HG03108 (cell line): ENCODE data around the gene BCAP31.

Experiments
- ATAC-seq: cut with Tn5 transposase; IDR thresholded peaks from one replicate; pipeline ENCODE4 v1.9.1; 2021; ENCODE audit warnings: moderate library complexity; ENCODE audit not compliant: unreplicated experiment

BCAP31 gene

DNA sequence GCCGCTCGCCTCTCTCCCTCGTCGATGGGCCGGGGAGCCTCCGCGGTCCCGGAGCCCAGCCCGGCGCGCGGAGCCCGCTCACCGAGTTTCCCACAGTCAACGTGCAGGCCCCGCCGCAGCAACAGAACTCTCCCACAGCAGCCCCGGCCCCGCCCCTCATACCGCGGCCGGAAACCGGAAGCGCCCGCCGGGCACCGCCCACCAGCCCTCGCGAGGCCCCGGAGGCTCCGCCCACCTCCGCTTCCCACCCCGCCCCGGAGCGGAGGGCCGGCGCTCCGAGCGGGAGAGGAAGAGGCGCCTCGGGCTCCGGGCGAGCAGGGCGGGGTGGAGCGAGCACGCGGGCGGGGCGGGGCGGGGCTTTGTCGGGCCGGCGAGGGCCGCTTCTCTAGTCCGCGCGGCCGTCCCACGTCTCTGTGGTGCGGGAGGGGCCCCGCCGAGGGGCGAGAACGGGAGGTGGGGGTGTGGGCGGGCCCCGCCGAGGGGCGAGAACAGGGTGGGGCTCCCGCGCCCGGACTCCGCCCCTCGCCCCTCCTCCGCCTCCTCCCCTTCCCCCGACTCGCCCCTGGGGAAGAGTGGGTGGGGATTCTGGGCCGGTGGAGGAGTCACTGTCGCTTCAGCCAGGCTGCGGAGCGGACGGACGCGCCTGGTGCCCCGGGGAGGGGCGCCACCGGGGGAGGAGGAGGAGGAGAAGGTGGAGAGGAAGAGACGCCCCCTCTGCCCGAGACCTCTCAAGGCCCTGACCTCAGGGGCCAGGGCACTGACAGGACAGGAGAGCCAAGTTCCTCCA is at the start of gene BCAP31, which contains the start of gene ABCD1:
TSS of gene BCAP31 (minus strand) at position 136 of the 787 bp plus-strand sequence. CDS start 1,143 bp downstream, outside the sequence.
TSS of gene ABCD1 (plus strand) at position 605 of the 787 bp plus-strand sequence. CDS start 411 bp downstream, outside the sequence.
- ATAC-seq: peak; percentile 51

- no peak for ATAC-seq
These were observed 49.0 kb upstream of the BCAP31 start for GRCh38 chrX:153773218-153773611.

- ATAC-seq: no peak
These were observed 48.4 kb upstream of the BCAP31 start for GRCh38 chrX:153772316-153773217.

DNA sequence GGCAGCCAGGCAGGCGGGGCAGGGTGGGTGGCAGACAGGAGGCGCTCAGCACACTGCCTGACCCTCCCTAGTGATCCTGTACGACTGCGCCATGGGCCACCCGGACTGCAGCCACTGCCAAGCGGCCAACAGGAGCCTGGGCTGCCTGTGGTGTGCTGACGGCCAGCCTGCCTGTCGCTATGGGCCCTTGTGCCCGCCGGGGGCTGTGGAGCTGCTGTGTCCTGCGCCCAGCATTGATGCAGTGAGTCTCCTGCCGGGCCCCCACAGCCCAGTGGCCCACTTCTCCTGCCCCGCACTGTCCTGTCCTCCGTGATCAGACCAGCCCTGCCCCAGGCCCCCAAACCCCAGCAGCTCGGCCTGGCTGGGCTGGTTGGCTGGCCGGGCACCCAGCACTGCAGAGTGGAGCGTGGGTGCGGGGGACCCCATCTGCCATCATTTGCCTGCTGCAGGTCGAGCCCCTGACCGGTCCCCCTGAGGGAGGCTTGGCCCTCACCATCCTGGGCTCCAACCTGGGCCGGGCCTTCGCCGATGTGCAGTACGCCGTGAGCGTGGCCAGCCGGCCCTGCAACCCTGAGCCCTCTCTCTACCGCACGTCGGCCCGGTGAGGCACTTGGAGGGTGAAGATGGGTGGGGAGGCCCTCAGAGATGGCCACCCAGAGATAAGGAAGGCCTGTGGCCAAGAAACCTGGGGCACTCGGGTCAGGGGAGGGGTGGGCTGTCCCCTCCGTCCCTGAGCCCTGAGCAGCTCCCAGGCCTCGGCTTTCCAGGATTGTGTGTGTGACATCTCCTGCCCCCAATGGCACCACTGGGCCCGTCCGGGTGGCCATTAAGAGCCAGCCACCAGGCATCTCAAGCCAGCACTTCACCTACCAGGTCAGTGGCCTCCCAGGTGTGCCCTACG is 47.5 kb upstream of the BCAP31 start:
- no peak for ATAC-seq

GRCh38 chrX:153770601-153771414 is 46.6 kb upstream of the BCAP31 start:
- no peak for ATAC-seq

DNA sequence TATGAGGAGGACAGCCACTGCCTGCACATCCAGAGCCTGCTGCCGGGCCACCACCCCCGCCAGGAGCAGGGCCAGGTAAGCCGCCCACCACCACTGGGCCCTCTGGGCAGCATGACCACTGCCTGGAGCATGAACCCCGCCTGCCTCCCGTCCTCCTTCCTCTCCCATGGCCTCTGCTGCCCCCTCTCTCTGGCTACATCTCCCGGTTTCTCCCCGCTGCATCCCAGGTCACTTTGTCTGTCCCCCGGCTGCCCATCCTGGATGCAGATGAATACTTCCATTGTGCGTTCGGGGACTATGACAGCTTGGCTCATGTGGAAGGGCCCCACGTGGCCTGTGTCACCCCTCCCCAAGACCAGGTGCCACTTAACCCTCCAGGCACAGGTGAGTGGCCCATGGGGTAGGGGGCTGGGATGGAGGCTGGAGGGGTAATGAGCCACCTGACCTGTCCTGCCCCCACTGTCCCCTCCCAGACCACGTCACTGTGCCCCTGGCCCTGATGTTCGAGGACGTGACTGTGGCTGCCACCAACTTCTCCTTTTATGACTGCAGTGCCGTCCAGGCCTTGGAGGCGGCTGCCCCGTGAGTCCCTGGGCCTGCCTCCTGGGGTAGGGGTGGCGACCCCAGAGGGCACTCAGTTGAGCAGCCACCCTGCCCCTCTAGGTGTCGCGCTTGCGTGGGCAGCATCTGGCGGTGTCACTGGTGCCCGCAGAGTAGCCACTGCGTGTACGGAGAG is 45.8 kb upstream of the BCAP31 start:
- ATAC-seq: no peak

- ATAC-seq: no peak
These were observed 45.1 kb upstream of the BCAP31 start for GRCh38 chrX:153769158-153769864.

GRCh38 chrX:153768311-153769157 is 44.3 kb upstream of the BCAP31 start:
- no peak for ATAC-seq

- ATAC-seq: no peak
These were observed 43.5 kb upstream of the BCAP31 start for GRCh38 chrX:153767674-153768055.

- ATAC-seq: no peak
These were observed 42.9 kb upstream of the BCAP31 start for GRCh38 chrX:153766871-153767673.

DNA sequence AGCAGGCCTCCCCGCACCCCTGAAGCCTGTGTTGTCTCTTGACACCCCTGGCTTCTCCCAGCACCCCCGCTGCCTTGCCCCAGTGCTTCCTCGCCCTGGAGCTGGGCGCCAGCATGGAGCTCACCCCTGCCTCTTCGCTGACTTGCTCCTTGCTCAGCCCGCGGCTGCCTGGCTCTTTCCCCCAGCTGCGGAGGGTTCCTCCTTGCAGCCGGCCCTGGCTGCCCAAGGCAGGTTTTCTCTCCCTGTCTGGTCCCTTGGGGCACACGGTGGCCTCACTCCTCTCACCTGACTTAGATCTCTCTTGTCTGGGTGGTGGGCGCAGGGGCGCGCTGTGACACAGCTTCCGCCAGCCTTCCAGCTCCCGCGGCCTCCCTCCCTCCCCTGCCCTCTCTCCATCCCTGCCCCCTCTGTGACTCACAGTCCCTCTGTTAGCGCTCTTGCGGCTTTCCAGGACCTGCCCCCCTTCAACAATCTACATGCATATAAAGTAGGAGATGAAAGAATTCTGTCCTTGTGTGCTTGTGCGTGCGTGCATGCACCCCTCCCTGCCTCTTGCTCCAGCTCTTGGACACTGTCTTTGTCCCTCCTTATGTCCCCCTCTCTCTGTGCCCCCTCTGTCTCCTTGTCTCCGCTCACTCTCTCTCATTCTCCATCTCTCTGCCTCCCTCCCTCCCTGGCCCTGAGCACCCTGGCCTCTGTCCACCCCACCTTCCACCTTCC is 42.1 kb upstream of the BCAP31 start:
- no peak for ATAC-seq

DNA sequence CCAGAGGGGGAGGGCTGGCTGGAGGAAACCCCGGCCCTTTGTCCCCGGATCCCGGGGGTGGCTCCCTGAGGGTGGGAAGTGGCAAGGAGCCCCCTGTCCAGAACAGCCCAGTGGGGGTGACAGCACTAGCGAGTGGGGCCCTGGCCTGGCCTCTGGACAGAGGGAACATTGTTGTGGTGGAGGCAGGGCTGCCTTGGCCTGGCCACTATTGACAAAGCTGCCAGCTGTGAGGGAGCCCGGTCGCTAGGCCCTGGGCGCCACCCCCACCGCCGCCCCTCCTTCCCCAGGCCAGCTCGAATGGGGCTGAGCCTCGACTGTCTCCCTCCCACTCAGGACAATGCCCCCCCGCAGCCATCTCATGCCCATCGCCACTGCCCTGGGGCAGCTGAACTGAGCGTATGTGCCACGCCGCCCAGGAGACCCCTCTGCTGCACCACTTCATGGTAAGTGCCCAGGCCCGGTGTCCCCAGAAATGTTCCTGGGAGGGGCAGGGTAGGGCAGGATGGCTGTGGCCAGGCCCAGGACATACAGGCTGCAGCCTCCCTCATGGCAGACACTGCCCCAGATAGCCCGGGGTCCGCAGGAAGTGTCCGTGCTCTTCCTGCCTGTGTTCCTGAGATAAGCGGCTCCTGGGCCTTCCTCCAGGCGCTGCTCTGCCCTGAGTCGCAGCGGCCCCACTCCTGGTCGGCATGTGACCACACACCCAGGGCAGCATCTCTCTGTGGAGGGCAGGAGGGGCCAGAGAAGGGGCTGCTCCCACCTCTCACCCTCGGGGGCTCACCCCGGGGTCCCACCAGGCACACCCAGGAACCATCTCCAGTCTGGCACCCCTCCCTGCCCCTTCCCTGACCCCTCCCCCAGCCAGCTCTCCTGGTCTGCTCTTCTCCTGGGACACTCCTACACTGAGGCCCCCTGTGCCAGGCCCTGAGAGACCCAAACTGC is 41.2 kb upstream of the BCAP31 start:
- ATAC-seq: no peak

GRCh38 chrX:153764786-153765137 is 40.6 kb upstream of the BCAP31 start:
- no peak for ATAC-seq

GRCh38 chrX:153763989-153764755 is 40.0 kb upstream of the BCAP31 start, which contains the start of gene PLXNB3:
TSS of gene PLXNB3 (plus strand) at chrX:153764249. CDS start at chrX:153765536, 1,287 bp downstream.
- ATAC-seq: no peak
